Gastrocnemius medialis (tissue), 4 donors: ENCODE measurements around the gene PCLO.

Experiments
- CTCF ChIP-seq, 5 experiments: fragments of 450-650 bp in 3 of 5; fragments of 200-600 bp in 2 of 5; sonication (generic) in 2 of 5; IDR thresholded peaks in 4 of 5; conservative IDR thresholded peaks in 1 of 5; 1 replicate in 4 of 5; 2 replicates in 1 of 5; pipeline ENCODE4 v1.5.1; 2016 to 2019; ENCODE audit warnings: antibody characterized with exemption in 5 of 5, mild to moderate bottlenecking in 3 of 5, moderate library complexity in 3 of 5
- POLR2A ChIP-seq, 2 donors: fragments of 450-650 bp; IDR thresholded peaks; one replicate each; pipeline ENCODE4 v1.6.1; 2017; ENCODE audit warnings: antibody characterized with exemption in 2 of 2, mild to moderate bottlenecking in 2 of 2, moderate library complexity in 2 of 2

DNA sequence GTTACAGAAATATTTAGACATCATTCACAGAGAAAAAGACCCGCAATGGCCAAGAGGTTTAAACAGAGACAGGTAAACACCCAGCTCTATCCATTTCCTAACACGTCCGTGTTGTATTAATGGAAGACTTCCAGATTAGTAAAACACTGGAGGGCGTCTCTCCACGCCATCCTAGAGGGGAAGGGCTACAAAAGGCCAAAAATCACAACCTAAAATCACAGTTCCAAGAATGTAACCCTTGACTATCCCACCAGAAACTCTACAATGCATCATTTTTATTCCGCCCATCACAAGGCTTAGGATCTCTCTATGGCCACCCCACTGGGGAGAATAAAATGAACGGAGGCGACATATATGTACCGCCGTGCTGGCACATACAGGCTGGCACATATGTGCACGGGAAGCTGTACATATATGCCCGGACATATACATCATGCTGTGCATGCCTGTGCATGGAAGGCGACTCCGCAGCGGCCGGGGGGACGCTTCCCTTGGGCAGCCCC, 734 bp downstream of the PCLO start:
- TF ChIP-seq CTCF (IDR thresholded peaks at IDR 0.05 in 4 of 5, conservative IDR thresholded peaks at IDR 0.05 in 1 of 5) (no peak), POLR2A (IDR thresholded peaks at IDR 0.05) (no peak)
